HCT116 (cell line): Measurements from ENCODE around the gene NOTCH4.

Experiments
- CEBPB ChIP-seq: IDR thresholded peaks from 2 replicates; pipeline ENCODE4 v1.6.1; 2012; ENCODE audit warnings: low read depth
- CTCF ChIP-seq, 3 experiments: fragments of 200-600 bp in 1 of 3; sonication (generic) in 1 of 3; IDR thresholded peaks in 2 of 3; conservative IDR thresholded peaks in 1 of 3; 2 replicates each; pipeline ENCODE4 v1.5.1; 2012 to 2017; ENCODE audit warnings: low read depth in 2 of 3, low read length in 2 of 3, antibody characterized with exemption in 1 of 3, borderline replicate concordance in 1 of 3, control low read depth in 1 of 3, mild to moderate bottlenecking in 1 of 3, mixed read lengths in 1 of 3, mixed run types in 1 of 3, moderate library complexity in 1 of 3; ENCODE audit not compliant: insufficient read depth in 1 of 3
- ELF1 ChIP-seq: IDR thresholded peaks from 2 replicates; pipeline ENCODE4 v1.6.1; 2012; ENCODE audit warnings: low read depth, borderline replicate concordance
- EZH2 ChIP-seq: fragments of 200-600 bp; sonication (generic); IDR thresholded peaks from 2 replicates; pipeline ENCODE4 v1.6.1; 2017; ENCODE audit warnings: antibody characterized with exemption, mixed run types
- EZH2phosphoT487 ChIP-seq: fragments of 200-600 bp; IDR thresholded peaks from 2 replicates; pipeline ENCODE4 v1.6.1; 2018; ENCODE audit warnings: antibody characterized with exemption, borderline replicate concordance
- POLR2A ChIP-seq: IDR thresholded peaks from 2 replicates; pipeline ENCODE4 v1.7.0; 2011; ENCODE audit warnings: borderline replicate concordance; ENCODE audit not compliant: insufficient read depth, insufficient read length; ENCODE audit errors: extremely low read depth
- POLR2AphosphoS5 ChIP-seq: IDR thresholded peaks from 2 replicates; pipeline ENCODE4 v1.6.1; 2011; ENCODE audit warnings: mild to moderate bottlenecking, low read depth, low read length, moderate library complexity
- RAD21 ChIP-seq: IDR thresholded peaks from 2 replicates; pipeline ENCODE4 v1.6.1; 2012; ENCODE audit warnings: low read depth, mild to moderate bottlenecking
- SIN3A ChIP-seq: IDR thresholded peaks from 2 replicates; pipeline ENCODE4 v1.6.1; 2012; ENCODE audit warnings: low read depth
- SP1 ChIP-seq: IDR thresholded peaks from 2 replicates; pipeline ENCODE4 v1.6.1; 2012; ENCODE audit warnings: low read depth
- SRF ChIP-seq: IDR thresholded peaks from 2 replicates; pipeline ENCODE4 v1.6.1; 2012; ENCODE audit warnings: low read depth
- YY1 ChIP-seq: IDR thresholded peaks from 2 replicates; pipeline ENCODE4 v1.6.1; 2011; ENCODE audit warnings: low read length, low read depth, moderate library complexity, mild to moderate bottlenecking; ENCODE audit not compliant: insufficient replicate concordance; ENCODE audit errors: extremely low read depth
- ZNF274 ChIP-seq: fragments of 200-500 bp; sonication (Bioruptor generic); IDR thresholded peaks from 2 replicates; pipeline ENCODE4 v1.6.1; 2014; ENCODE audit warnings: mild to moderate bottlenecking, low read depth, low read length, inconsistent platforms
- TF ChIP-seq, protein P1 (sequence below): IDR thresholded peaks from 2 replicates; pipeline ENCODE4 v1.6.1; 2012; ENCODE audit warnings: low read depth

GRCh38 chr6:32194388-32194787 lies 29.5 kb downstream of the NOTCH4 start:
- TF ChIP-seq POLR2A: no peak
- TF ChIP-seq EZH2: no peak
- no peak for TF ChIP-seq CTCF (IDR thresholded peaks at IDR 0.05 in 2 of 3, conservative IDR thresholded peaks at IDR 0.05 in 1 of 3; ENCODE audit: borderline replicate concordance in 1 of 3, insufficient read depth in 1 of 3, low read depth in 2 of 3, low read length in 2 of 3)
- no peak for TF ChIP-seq EZH2phosphoT487
- TF ChIP-seq YY1: no peak
- no peak for TF ChIP-seq POLR2AphosphoS5
- no peak for TF ChIP-seq SRF
- no peak for TF ChIP-seq ZNF274
- TF ChIP-seq ELF1: no peak
- TF ChIP-seq RAD21: no peak
- no peak for TF ChIP-seq SP1
- TF ChIP-seq, protein P1, sequence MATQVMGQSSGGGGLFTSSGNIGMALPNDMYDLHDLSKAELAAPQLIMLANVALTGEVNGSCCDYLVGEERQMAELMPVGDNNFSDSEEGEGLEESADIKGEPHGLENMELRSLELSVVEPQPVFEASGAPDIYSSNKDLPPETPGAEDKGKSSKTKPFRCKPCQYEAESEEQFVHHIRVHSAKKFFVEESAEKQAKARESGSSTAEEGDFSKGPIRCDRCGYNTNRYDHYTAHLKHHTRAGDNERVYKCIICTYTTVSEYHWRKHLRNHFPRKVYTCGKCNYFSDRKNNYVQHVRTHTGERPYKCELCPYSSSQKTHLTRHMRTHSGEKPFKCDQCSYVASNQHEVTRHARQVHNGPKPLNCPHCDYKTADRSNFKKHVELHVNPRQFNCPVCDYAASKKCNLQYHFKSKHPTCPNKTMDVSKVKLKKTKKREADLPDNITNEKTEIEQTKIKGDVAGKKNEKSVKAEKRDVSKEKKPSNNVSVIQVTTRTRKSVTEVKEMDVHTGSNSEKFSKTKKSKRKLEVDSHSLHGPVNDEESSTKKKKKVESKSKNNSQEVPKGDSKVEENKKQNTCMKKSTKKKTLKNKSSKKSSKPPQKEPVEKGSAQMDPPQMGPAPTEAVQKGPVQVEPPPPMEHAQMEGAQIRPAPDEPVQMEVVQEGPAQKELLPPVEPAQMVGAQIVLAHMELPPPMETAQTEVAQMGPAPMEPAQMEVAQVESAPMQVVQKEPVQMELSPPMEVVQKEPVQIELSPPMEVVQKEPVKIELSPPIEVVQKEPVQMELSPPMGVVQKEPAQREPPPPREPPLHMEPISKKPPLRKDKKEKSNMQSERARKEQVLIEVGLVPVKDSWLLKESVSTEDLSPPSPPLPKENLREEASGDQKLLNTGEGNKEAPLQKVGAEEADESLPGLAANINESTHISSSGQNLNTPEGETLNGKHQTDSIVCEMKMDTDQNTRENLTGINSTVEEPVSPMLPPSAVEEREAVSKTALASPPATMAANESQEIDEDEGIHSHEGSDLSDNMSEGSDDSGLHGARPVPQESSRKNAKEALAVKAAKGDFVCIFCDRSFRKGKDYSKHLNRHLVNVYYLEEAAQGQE: no peak
- no peak for TF ChIP-seq CEBPB
- no peak for TF ChIP-seq SIN3A
